Peyer's patch (tissue), 4 donors: ENCODE measurements around the gene IST1. TPM values are rescaled to one million over a fixed set of nuclear protein-coding genes. Genes with fewer than 3 reads are reported as not detected.

Experiments
- DNase-seq, 3 donors: peaks; one replicate each; pipeline ENCODE4 v3.0.0-alpha.2; 2017 to 2019
- H3K27ac ChIP-seq, 4 donors: fragments of 200-600 bp; sonication (generic); one replicate each; pipeline ENCODE4 v1.5.1; 2016 to 2019
- H3K27me3 ChIP-seq, 2 donors: fragments of 200-600 bp; sonication (generic); one replicate each; pipeline ENCODE4 v1.5.1; 2019
- H3K36me3 ChIP-seq, 3 donors: fragments of 200-600 bp; sonication (generic); one replicate each; pipeline ENCODE4 v1.5.1; 2016 to 2019
- H3K4me1 ChIP-seq, 4 donors: fragments of 200-600 bp; sonication (generic); one replicate each; pipeline ENCODE4 v1.5.1; 2016 to 2019
- H3K4me3 ChIP-seq, 4 donors: fragments of 200-600 bp; sonication (generic); 1 replicate in 3 of 4; 2 replicates in 1 of 4; pipeline ENCODE4 v1.5.1; 2016 to 2019; ENCODE audit warnings: mild to moderate bottlenecking in 1 of 4
- H3K9me3 ChIP-seq, 4 donors: fragments of 200-600 bp; sonication (generic); one replicate each; pipeline ENCODE4 v1.5.1; 2016 to 2019; ENCODE audit warnings: mild to moderate bottlenecking in 1 of 4
- CTCF ChIP-seq, 6 experiments: fragments of 450-650 bp in 4 of 6; fragments of 200-600 bp in 2 of 6; sonication (generic) in 1 of 6; IDR thresholded peaks; one replicate each; pipeline ENCODE4 v1.5.1; 2017 to 2019; ENCODE audit warnings: antibody characterized with exemption in 6 of 6, mild to moderate bottlenecking in 3 of 6, moderate library complexity in 1 of 6
- POLR2A ChIP-seq, 2 donors: fragments of 450-650 bp; IDR thresholded peaks; one replicate each; pipeline ENCODE4 v1.5.1; 2017; ENCODE audit warnings: antibody characterized with exemption in 2 of 2, mild to moderate bottlenecking in 2 of 2, moderate library complexity in 2 of 2
- total RNA-seq, 4 donors: library from RNA; depleted of rRNA; stranded (reverse); fragments of >200 nt; gene quantifications; one replicate each; pipeline ENCODE4 v1.1.0, GENCODE V29; 2016

The IST1 gene
- total RNA-seq, 4 donors from 2014 or later, result 228 to 274 (median 261) TPM

- H3K4me1 ChIP-seq, result peaks cover 0 to 63% (median 5%) of the 10 kb centered on the region in 4 donors
Observed at GRCh38 chr16:71912534-71913275, 17.4 kb downstream of the IST1 start.

GRCh38 chr16:71914802-71915201, 19.5 kb downstream of the IST1 start:
- Histone ChIP-seq H3K27ac (no peak overlapping the region), H3K4me3 (no peak overlapping the region), H3K9me3 (no peaks in the 10 kb centered on the region), H3K4me1 (peaks cover 0 to 42% (median 5%) of the 10 kb centered on the region in 4 donors), H3K27me3 (no peaks in the 10 kb centered on the region), H3K36me3 (peaks cover 0 to 52% (median 0%) of the 10 kb centered on the region in 3 donors)
- TF ChIP-seq CTCF (IDR thresholded peaks at IDR 0.05) (no peak), POLR2A (IDR thresholded peaks at IDR 0.05) (no peak)
- DNase-seq, result no peak

More at GRCh38 chr16:71912534-71913275, 17.4 kb downstream of the IST1 start:
- H3K36me3 ChIP-seq, result peaks cover 0 to 31% (median 0%) of the 10 kb centered on the region in 3 donors
- H3K27me3 ChIP-seq, result no peaks in the 10 kb centered on the region
- H3K4me3 ChIP-seq, result no peak overlapping the region
- DNase-seq, result no peak
- H3K27ac ChIP-seq, result no peak overlapping the region
- TF ChIP-seq CTCF (IDR thresholded peaks at IDR 0.05) (no peak), POLR2A (IDR thresholded peaks at IDR 0.05) (no peak)
- H3K9me3 ChIP-seq, result no peaks in the 10 kb centered on the region

GRCh38 chr16:71915350-71915749, 20.0 kb downstream of the IST1 start:
- H3K36me3 ChIP-seq, result peaks cover 0 to 57% (median 0%) of the 10 kb centered on the region in 3 donors
- no peak for TF ChIP-seq CTCF (IDR thresholded peaks at IDR 0.05)
- no peak for TF ChIP-seq POLR2A (IDR thresholded peaks at IDR 0.05)
- H3K9me3 ChIP-seq, result no peaks in the 10 kb centered on the region
- no peak overlapping the region for H3K27ac ChIP-seq
- no peaks in the 10 kb centered on the region for H3K27me3 ChIP-seq
- H3K4me3 ChIP-seq, result no peak overlapping the region
- no peak for DNase-seq
- peaks cover 0 to 37% (median 4%) of the 10 kb centered on the region in 4 donors for H3K4me1 ChIP-seq

GRCh38 chr16:71916397-71916920, 21.1 kb downstream of the IST1 start:
- no peak for TF ChIP-seq POLR2A (IDR thresholded peaks at IDR 0.05)
- no peak for TF ChIP-seq CTCF (IDR thresholded peaks at IDR 0.05)
- Histone ChIP-seq H3K4me3 (no peak overlapping the region), H3K27me3 (no peaks in the 10 kb centered on the region), H3K9me3 (no peaks in the 10 kb centered on the region), H3K4me1 (peaks cover 0 to 27% (median 0%) of the 10 kb centered on the region in 4 donors), H3K27ac (no peak overlapping the region), H3K36me3 (peaks cover 0 to 68% (median 0%) of the 10 kb centered on the region in 3 donors)
- no peak for DNase-seq

GRCh38 chr16:71917900-71918299, 22.6 kb downstream of the IST1 start:
- Histone ChIP-seq H3K9me3 (no peaks in the 10 kb centered on the region), H3K4me1 (peaks cover 0 to 25% (median 0%) of the 10 kb centered on the region in 4 donors), H3K27ac (no peak overlapping the region), H3K27me3 (no peaks in the 10 kb centered on the region), H3K36me3 (peaks cover 0 to 76% (median 0%) of the 10 kb centered on the region in 3 donors), H3K4me3 (no peak overlapping the region)
- TF ChIP-seq CTCF (IDR thresholded peaks at IDR 0.05) (no peak), POLR2A (IDR thresholded peaks at IDR 0.05) (no peak)
- DNase-seq, result no peak
